ENCODE measurements around the gene F10.

GRCh38 chr13:113192279-113192678, 69.7 kb downstream of the F10 start:
- TF ChIP-seq CTCF (IDR thresholded peaks at IDR 0.05), result no peak
- TF ChIP-seq SIN3A (IDR thresholded peaks at IDR 0.05; ENCODE audit: borderline replicate concordance, insufficient read depth, low read depth, low read length), result no peak
- TF ChIP-seq POLR2AphosphoS5 (IDR thresholded peaks at IDR 0.05; ENCODE audit: low read depth, low read length), result no peak
- no peak for TF ChIP-seq REST (IDR thresholded peaks at IDR 0.05; ENCODE audit: insufficient read depth in 1 of 2, low read depth in 2 of 2, low read length in 1 of 2)
- TF ChIP-seq TCF7L2 (IDR thresholded peaks at IDR 0.05; ENCODE audit: low read depth, low read length), result no peak

Measured in Panc1 (cell line).